Measurements from ENCODE around the gene MYH7. TPM values are rescaled to one million over a fixed set of nuclear protein-coding genes. Genes with fewer than 3 reads are reported as not detected.

The MYH7 gene
- polyA plus RNA-seq, 2 of the 4 experiments (the other 2 are of a cell fraction): not detected

GRCh38 chr14:23443881-23444280 lies 8.4 kb upstream of the MYH7 start:
- Histone ChIP-seq H3K9me3 (no peaks in the 10 kb centered on the region), H3K4me3 (no peak overlapping the region), H3K4me1 (no peaks in the 10 kb centered on the region), H3K27ac (no peak overlapping the region), H3K4me2 (no peak overlapping the region)
- ATAC-seq (0 out of 6 replicates have a peak, but pooled peaks of 1 of the 2 experiments have one; percentile 36), DNase-seq (ENCODE audit: low read depth in 1 of 2, low spot score in 1 of 2) (no peak), FAIRE-seq (no peak)
- ChIA-PET CTCF (interaction anchor here (1.3 to 2.1 kb wide), 3 partner anchors 10 to 64 kb away, joined by 3 to 7 read pairs (median 4); no protein-coding TSS in a partner anchor), POLR2A (no interaction called here)
- TF ChIP-seq PBX3 (IDR thresholded peaks at IDR 0.05) (no peak), USF2 (IDR thresholded peaks at IDR 0.05) (no peak), GATA3 (IDR thresholded peaks at IDR 0.05; ENCODE audit: borderline replicate concordance) (no peak), BHLHE40 (IDR thresholded peaks at IDR 0.05; ENCODE audit: low read depth, low read length) (no peak), CEBPB (IDR thresholded peaks at IDR 0.05) (no peak), EHF (CRISPR knock-in tag; IDR thresholded peaks at IDR 0.05) (no peak), PHF8 (IDR thresholded peaks at IDR 0.05; ENCODE audit: borderline replicate concordance, low read depth) (no peak), ATOH8 (CRISPR knock-in tag; IDR thresholded peaks at IDR 0.05; ENCODE audit: low read depth) (no peak), HEYL (CRISPR knock-in tag; IDR thresholded peaks at IDR 0.05) (no peak), EP300 (IDR thresholded peaks at IDR 0.05) (no peak), POLR2AphosphoS2 (conservative IDR thresholded peaks at IDR 0.05; ENCODE audit: low read length) (no peak), CBX8 (IDR thresholded peaks at IDR 0.05) (no peak)
- TF ChIP-seq, protein P1, sequence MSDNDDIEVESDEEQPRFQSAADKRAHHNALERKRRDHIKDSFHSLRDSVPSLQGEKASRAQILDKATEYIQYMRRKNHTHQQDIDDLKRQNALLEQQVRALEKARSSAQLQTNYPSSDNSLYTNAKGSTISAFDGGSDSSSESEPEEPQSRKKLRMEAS (IDR thresholded peaks at IDR 0.05): no peak
- TF ChIP-seq, protein P2, sequence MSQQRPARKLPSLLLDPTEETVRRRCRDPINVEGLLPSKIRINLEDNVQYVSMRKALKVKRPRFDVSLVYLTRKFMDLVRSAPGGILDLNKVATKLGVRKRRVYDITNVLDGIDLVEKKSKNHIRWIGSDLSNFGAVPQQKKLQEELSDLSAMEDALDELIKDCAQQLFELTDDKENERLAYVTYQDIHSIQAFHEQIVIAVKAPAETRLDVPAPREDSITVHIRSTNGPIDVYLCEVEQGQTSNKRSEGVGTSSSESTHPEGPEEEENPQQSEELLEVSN (IDR thresholded peaks at IDR 0.05; ENCODE audit: borderline replicate concordance, low read depth): no peak
- WGBS (ENCODE audit: missing lambda C conversion rate): 7% methylated on average over 6 of the region's 6 CpGs

DNA sequence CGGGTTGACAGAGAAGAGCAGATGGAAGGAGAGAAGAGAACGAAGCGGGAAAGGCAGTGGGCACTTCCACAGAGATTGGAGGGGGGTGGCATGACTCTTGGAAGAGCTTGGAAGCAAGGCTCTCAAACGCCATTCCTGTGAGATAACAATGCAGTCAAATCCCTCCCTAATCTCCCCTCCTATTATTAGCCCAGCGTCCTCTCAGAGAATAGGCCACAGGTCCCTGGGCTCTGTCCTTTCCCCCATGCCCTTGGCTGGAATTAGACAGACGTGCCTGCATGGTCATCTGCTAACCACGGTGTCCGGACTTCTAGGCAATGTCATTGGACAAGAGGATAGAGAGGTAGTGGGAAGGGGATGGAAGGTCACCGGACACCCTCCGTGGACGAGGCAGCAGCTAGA lies 8.0 kb upstream of the MYH7 start:
- FAIRE-seq: no peak
- CTCF ChIA-PET: interaction anchor here (1.3 to 2.1 kb wide), 4 partner anchors 9 to 63 kb away, joined by 3 to 7 read pairs (median 4); no protein-coding TSS in a partner anchor
- ATAC-seq: no peak
- 43% methylated on average over 11 of the region's 11 CpGs for WGBS (ENCODE audit: missing lambda C conversion rate)
- DNase-seq (ENCODE audit: low read depth in 1 of 2, low spot score in 1 of 2): no peak
- H3K9me3 ChIP-seq: no peaks in the 10 kb centered on the region
- H3K4me2 ChIP-seq: no peak overlapping the region
- TF ChIP-seq, protein P3, sequence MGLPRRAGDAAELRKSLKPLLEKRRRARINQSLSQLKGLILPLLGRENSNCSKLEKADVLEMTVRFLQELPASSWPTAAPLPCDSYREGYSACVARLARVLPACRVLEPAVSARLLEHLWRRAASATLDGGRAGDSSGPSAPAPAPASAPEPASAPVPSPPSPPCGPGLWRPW (IDR thresholded peaks at IDR 0.05): no peak
- TF ChIP-seq EP300 (IDR thresholded peaks at IDR 0.05) (no peak), ZFP36 (IDR thresholded peaks at IDR 0.05; ENCODE audit: borderline replicate concordance, partially characterized antibody) (no peak), RFX5 (IDR thresholded peaks at IDR 0.05) (no peak), RNF2 (IDR thresholded peaks at IDR 0.05; ENCODE audit: borderline replicate concordance, low read depth) (no peak), ZNF302 (CRISPR knock-in tag; IDR thresholded peaks at IDR 0.05) (no peak), CHD2 (IDR thresholded peaks at IDR 0.05; ENCODE audit: low read length, partially characterized antibody) (no peak), ZC3H11A (IDR thresholded peaks at IDR 0.05) (no peak), FOSL2 (IDR thresholded peaks at IDR 0.05) (no peak), FOSL2 (CRISPR knock-in tag; IDR thresholded peaks at IDR 0.05) (no peak), TFCP2L1 (CRISPR knock-in tag; IDR thresholded peaks at IDR 0.05) (no peak), CEBPB (IDR thresholded peaks at IDR 0.05) (no peak), CBX2 (IDR thresholded peaks at IDR 0.05; ENCODE audit: borderline replicate concordance, low read depth) (no peak), MYC (IDR thresholded peaks at IDR 0.05; ENCODE audit: borderline replicate concordance, low read length) (no peak), RAD21 (conservative IDR thresholded peaks at IDR 0.05 in 1 of 2, IDR thresholded peaks at IDR 0.05 in 1 of 2) (no peak), HDAC2 (IDR thresholded peaks at IDR 0.05) (no peak), CBX8 (IDR thresholded peaks at IDR 0.05) (no peak), PHF8 (IDR thresholded peaks at IDR 0.05; ENCODE audit: borderline replicate concordance, low read depth) (no peak)
- TF ChIP-seq, protein P4, sequence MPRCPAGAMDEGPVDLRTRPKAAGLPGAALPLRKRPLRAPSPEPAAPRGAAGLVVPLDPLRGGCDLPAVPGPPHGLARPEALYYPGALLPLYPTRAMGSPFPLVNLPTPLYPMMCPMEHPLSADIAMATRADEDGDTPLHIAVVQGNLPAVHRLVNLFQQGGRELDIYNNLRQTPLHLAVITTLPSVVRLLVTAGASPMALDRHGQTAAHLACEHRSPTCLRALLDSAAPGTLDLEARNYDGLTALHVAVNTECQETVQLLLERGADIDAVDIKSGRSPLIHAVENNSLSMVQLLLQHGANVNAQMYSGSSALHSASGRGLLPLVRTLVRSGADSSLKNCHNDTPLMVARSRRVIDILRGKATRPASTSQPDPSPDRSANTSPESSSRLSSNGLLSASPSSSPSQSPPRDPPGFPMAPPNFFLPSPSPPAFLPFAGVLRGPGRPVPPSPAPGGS (IDR thresholded peaks at IDR 0.05): no peak
- H3K4me1 ChIP-seq: no peaks in the 10 kb centered on the region
- H3K27ac ChIP-seq: no peak overlapping the region
- no peak overlapping the region for H3K4me3 ChIP-seq
- POLR2A ChIA-PET: no interaction called here

All from A549 (cell line).